ENCODE data around the gene ELMOD3. TPM values are rescaled to one million over a fixed set of nuclear protein-coding genes. Genes with fewer than 3 reads are reported as not detected.
"Not testable (repeated sequence)": the region's sequence is repeated elsewhere in the genome, so short reads cannot be mapped to it uniquely, and the experiment has no call there.

Gene ELMOD3
- total and polyA plus RNA-seq, 2 of the 8 experiments (the other 6 are each of a cell fraction or from before 2014, with no cell fraction given): 8.5 to 10.2 TPM

DNA sequence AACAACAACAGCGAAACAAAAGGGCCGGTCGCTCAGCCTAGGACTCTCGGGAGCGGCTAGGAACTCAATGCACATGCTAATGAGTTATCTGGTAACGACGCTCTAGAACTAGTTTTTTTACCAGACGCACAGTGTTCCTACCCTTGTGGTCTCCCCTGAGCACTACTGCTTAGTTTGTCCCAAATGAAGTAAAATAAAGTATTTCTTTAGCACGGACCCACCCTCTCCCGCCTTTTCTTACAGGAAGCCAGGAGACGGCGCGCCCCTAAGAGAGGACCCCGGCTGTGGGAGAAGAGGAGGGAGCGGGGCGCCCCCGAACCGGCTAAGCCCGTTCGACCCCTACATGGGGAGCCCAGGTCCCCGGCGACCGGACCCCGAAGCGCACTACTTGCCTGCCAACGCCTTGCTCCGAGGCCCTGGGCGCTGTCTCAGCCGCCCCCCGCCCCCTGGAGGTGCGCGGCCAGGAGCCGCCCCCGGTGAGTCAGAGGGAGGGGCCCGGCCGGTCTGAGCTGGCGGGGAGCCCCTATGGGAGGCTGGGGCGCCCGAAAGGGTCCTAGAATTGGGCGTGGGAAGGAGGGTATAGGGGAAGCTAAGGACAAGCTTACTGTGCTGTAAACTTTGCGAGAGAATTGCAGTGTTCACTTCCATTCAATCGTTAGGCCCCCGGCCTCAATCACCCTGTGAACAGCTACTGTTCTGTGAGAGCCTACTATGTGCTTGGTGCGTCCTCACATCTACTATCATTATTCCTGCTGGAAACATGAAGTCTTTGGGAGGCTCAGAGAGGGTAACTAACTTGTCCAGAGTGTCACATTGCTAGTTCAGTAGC, 59.2 kb downstream of the ELMOD3 start (continued):
- peak; percentile 25; the same call in 1 of the 2 replicates for TF ChIP-seq TBP (IDR thresholded peaks at IDR 0.05; ENCODE audit: low read depth, low read length)

DNA sequence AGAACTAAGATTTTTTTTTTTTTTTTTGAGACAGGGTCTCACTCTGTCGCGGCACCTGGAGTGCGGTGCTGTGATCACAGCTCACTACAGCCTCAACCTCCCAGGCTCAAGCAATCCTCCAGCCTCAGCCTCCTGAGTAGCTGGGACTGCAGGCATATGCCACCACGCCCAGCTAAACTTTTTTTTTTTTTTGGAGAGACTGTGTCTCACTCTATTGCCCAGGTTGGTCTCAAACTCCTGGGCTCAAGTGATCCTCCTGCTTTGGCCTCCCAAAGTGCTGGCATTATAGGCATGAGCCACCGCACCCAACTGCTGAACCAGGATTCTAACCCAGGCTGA, 59.8 kb downstream of the ELMOD3 start:
- H3K14ac ChIP-seq (ENCODE audit: insufficient read length); H3K18ac ChIP-seq (ENCODE audit: extremely low read depth, low read length); DNase-seq (ENCODE audit: low read depth in 1 of 2, low spot score in 2 of 2); H2AK5ac ChIP-seq (ENCODE audit: low read depth, low read length); H3K27ac ChIP-seq (ENCODE audit: low read depth, low read length); H3K27me3 ChIP-seq (replicated peaks in 1 of 4; ENCODE audit: control insufficient read depth in 3 of 4, extremely low read depth in 1 of 4, insufficient read depth in 3 of 4, low read length in 3 of 4); H3K23me2 ChIP-seq (ENCODE audit: low read depth, low read length); FAIRE-seq; H2AFZ ChIP-seq (ENCODE audit: low read length); H3K79me1 ChIP-seq (ENCODE audit: low read depth, low read length); H2BK5ac ChIP-seq (ENCODE audit: low read depth, low read length); H4K5ac ChIP-seq (ENCODE audit: insufficient read length, low read depth, low read length); H4K8ac ChIP-seq (ENCODE audit: extremely low read depth, insufficient read depth, low read length); H2BK120ac ChIP-seq (replicated peaks; ENCODE audit: low read depth, low read length); H3K23ac ChIP-seq (ENCODE audit: insufficient read length); H3K56ac ChIP-seq (replicated peaks; ENCODE audit: insufficient read length, low read depth, low read length); H3K79me2 ChIP-seq (ENCODE audit: control insufficient read depth in 1 of 2, insufficient read depth in 2 of 2, low read length in 2 of 2); H3K36me3 ChIP-seq (ENCODE audit: control insufficient read depth in 2 of 4, insufficient read depth in 4 of 4, low read length in 3 of 4); H3K9ac ChIP-seq (replicated peaks in 1 of 4; ENCODE audit: extremely low read depth in 1 of 4, low read depth in 3 of 4, low read length in 3 of 4); H4K91ac ChIP-seq (replicated peaks; ENCODE audit: insufficient read length, low read length); H3K9me3 ChIP-seq (ENCODE audit: insufficient read depth in 2 of 2, low read depth in 1 of 2, low read length in 1 of 2); H3K4ac ChIP-seq (replicated peaks; ENCODE audit: insufficient read length, low read depth, low read length); H4K20me1 ChIP-seq (replicated peaks in 1 of 2; ENCODE audit: control insufficient read depth in 1 of 2, insufficient read depth in 2 of 2, low read length in 2 of 2): not testable (repeated sequence)
- WGBS, 2 experiments (ENCODE audit: extremely low coverage in 1 of 2, insufficient coverage in 1 of 2, insufficient read length in 1 of 2, insufficient replicate concordance in 2 of 2, low coverage in 1 of 2, low lambda C conversion rate in 2 of 2, missing lambda C conversion rate in 1 of 2): 82% methylated on average over 5 of the region's 5 CpGs; no CpG with 5 or more reads in 1 of the 2 experiments
- Histone ChIP-seq H3K4me3 (ENCODE audit: extremely low read depth in 1 of 4, insufficient read depth in 2 of 4, low read depth in 3 of 4, low read length in 4 of 4) (peak overlapping the region; percentile 72 to 85 (median 74); a peak in 4 of 8 replicates), H3K4me2 (ENCODE audit: insufficient read depth in 1 of 2, low read depth in 2 of 2, low read length in 2 of 2) (peak overlapping the region; percentile 67 to 86; a peak in 3 of 4 replicates), H2BK12ac (ENCODE audit: low read depth, low read length) (peak overlapping the region; percentile 96), H2BK15ac (ENCODE audit: low read length) (peak overlapping the region; percentile 61; the same call in 1 of the 2 replicates), H2BK20ac (ENCODE audit: low read length) (0 out of 2 replicates have a peak overlapping the region, but pooled peaks have one; percentile 48), H3K4me1 (replicated peaks in 1 of 4; ENCODE audit: control insufficient read depth in 3 of 4, insufficient read depth in 4 of 4, low read length in 3 of 4) (peaks cover 5 to 24% (median 19%) of the 10 kb centered on the region in 4 experiments)
- POLR2A ChIA-PET (ENCODE audit: partially characterized antibody): interaction anchor here (0.6 to 55.3 kb wide), 13 partner anchors 10 to 201 kb away, joined by 3 to 1889 read pairs (median 3); partner anchors contain the start of genes ELMOD3, GGCX, MAT2A and RETSAT
- CTCF ChIA-PET (ENCODE audit: partially characterized antibody): interaction anchor here (0.6 to 1.8 kb wide), 9 partner anchors 15 to 189 kb away, joined by 3 to 11 read pairs (median 4); partner anchors contain the start of genes MAT2A and TMEM150A

Data from H1 (cell line).